Neural cell (in vitro differentiated cells): ENCODE measurements around the gene PRRX2. TPM values are rescaled to one million over a fixed set of nuclear protein-coding genes. Genes with fewer than 3 reads are reported as not detected.

Experiments
- H2AFZ ChIP-seq: fragments of 200-600, 300-800 bp; sonication (generic), shearing (Covaris generic); 2 replicates; pipeline ENCODE4 v1.6.0; 2014; ENCODE audit warnings: low read depth, mild to moderate bottlenecking, antibody characterized with exemption, low read length, moderate library complexity
- H3F3A ChIP-seq: fragments of 200-600 bp; shearing (Covaris generic); 2 replicates; pipeline ENCODE4 v1.6.1; 2016; ENCODE audit warnings: mild to moderate bottlenecking, moderate library complexity, mixed read lengths, antibody characterized with exemption, low read length; ENCODE audit not compliant: insufficient read depth, poor library complexity, severe bottlenecking
- H3K27ac ChIP-seq: fragments of 200-600, 300-800 bp; sonication (generic), shearing (Covaris generic); 2 replicates; pipeline ENCODE4 v1.5.1; 2014; ENCODE audit warnings: mild to moderate bottlenecking, low read length, moderate library complexity
- H3K27me3 ChIP-seq: fragments of 300-800, 200-600 bp; sonication (generic), shearing (Covaris generic); 2 replicates; pipeline ENCODE4 v1.6.0; 2014; ENCODE audit warnings: mild to moderate bottlenecking, low read depth, low read length, moderate library complexity; ENCODE audit not compliant: insufficient read depth
- H3K36me3 ChIP-seq: fragments of 300-800, 200-600 bp; sonication (generic), shearing (Covaris generic); 2 replicates; pipeline ENCODE4 v1.5.1; 2014; ENCODE audit warnings: mild to moderate bottlenecking, antibody characterized with exemption, low read length, moderate library complexity; ENCODE audit not compliant: insufficient read depth
- H3K4me2 ChIP-seq: fragments of 300-800, 200-600 bp; sonication (generic), shearing (Covaris generic); 2 replicates; pipeline ENCODE4 v1.6.0; 2014; ENCODE audit warnings: mild to moderate bottlenecking, low read length
- H3K4me3 ChIP-seq: fragments of 300-800, 200-600 bp; sonication (generic), shearing (Covaris generic); 2 replicates; pipeline ENCODE4 v1.5.1; 2014; ENCODE audit warnings: mild to moderate bottlenecking, low read length, moderate library complexity
- H3K79me2 ChIP-seq: fragments of 200-600 bp; shearing (Covaris generic); replicated peaks from 2 replicates; pipeline ENCODE4 v1.6.0; 2014; ENCODE audit warnings: mild to moderate bottlenecking, low read length, moderate library complexity; ENCODE audit not compliant: insufficient read depth
- H3K9ac ChIP-seq: fragments of 300-800, 200-600 bp; sonication (generic), shearing (Covaris generic); 2 replicates; pipeline ENCODE4 v1.6.1; 2016; ENCODE audit warnings: mild to moderate bottlenecking, low read length, mixed read lengths
- H3K9me2 ChIP-seq: fragments of 200-600 bp; shearing (Covaris generic); 2 replicates; pipeline ENCODE4 v1.6.1; 2016; ENCODE audit warnings: mild to moderate bottlenecking, low read length, mixed read lengths; ENCODE audit not compliant: insufficient read depth
- H3K9me3 ChIP-seq: fragments of 200-600, 300-800 bp; sonication (generic), shearing (Covaris generic); 2 replicates; pipeline ENCODE4 v1.6.1; 2016; ENCODE audit warnings: mild to moderate bottlenecking, mixed run types, low read length, moderate library complexity, mixed read lengths
- H4K20me1 ChIP-seq: fragments of 200-600 bp; shearing (Covaris generic); 2 replicates; pipeline ENCODE4 v1.6.1; 2016; ENCODE audit warnings: mild to moderate bottlenecking, mixed run types; ENCODE audit not compliant: insufficient read depth
- EP300 ChIP-seq: fragments of 450-650 bp; conservative IDR thresholded peaks from 2 replicates; pipeline ENCODE4 v1.6.1; 2014; ENCODE audit warnings: antibody characterized with exemption, mild to moderate bottlenecking, moderate library complexity; ENCODE audit not compliant: poor library complexity, severe bottlenecking
- EZH2 ChIP-seq: fragments of 200-600, 300-800 bp; shearing (Covaris generic), sonication (generic); IDR thresholded peaks from 2 replicates; pipeline ENCODE4 v1.6.1; 2014; ENCODE audit warnings: antibody characterized with exemption, low read length, borderline replicate concordance, mild to moderate bottlenecking; ENCODE audit not compliant: insufficient read depth, poor library complexity, severe bottlenecking
- MXI1 ChIP-seq: fragments of 450-650 bp; conservative IDR thresholded peaks from 2 replicates; pipeline ENCODE4 v1.6.1; 2014; ENCODE audit warnings: antibody characterized with exemption, mild to moderate bottlenecking; ENCODE audit not compliant: poor library complexity, severe bottlenecking
- POLR2AphosphoS5 ChIP-seq: IDR thresholded peaks from 2 replicates; pipeline ENCODE4 v1.6.1; 2012
- RAD21 ChIP-seq: fragments of 450-650 bp; conservative IDR thresholded peaks from 2 replicates; pipeline ENCODE4 v1.6.1; 2014; ENCODE audit warnings: antibody characterized with exemption, mild to moderate bottlenecking, moderate library complexity
- SMC3 ChIP-seq: fragments of 450-650 bp; conservative IDR thresholded peaks from 2 replicates; pipeline ENCODE4 v1.6.1; 2014; ENCODE audit warnings: antibody characterized with exemption, mild to moderate bottlenecking, moderate library complexity; ENCODE audit not compliant: poor library complexity
- TAF1 ChIP-seq: IDR thresholded peaks from 2 replicates; pipeline ENCODE4 v1.6.1; 2012; ENCODE audit warnings: low read depth
- polyA plus RNA-seq: library from polyadenylated mRNA; depleted of rRNA; stranded (reverse); fragments of >200 nt; gene quantifications from 2 replicates; pipeline ENCODE4 v1.2.3, GENCODE V29; 2014
- TF ChIP-seq, protein P1 (sequence below): fragments of 450-650 bp; IDR thresholded peaks from 2 replicates; pipeline ENCODE4 v1.5.1; 2014; ENCODE audit warnings: antibody characterized with exemption, mild to moderate bottlenecking, moderate library complexity; ENCODE audit not compliant: poor library complexity, severe bottlenecking
- TF ChIP-seq, protein P2 (sequence below): IDR thresholded peaks from 2 replicates; pipeline ENCODE4 v1.6.1; 2012; ENCODE audit warnings: borderline replicate concordance

PRRX2 gene
- polyA plus RNA-seq, 1 donor from 2014 or later: not detected

DNA sequence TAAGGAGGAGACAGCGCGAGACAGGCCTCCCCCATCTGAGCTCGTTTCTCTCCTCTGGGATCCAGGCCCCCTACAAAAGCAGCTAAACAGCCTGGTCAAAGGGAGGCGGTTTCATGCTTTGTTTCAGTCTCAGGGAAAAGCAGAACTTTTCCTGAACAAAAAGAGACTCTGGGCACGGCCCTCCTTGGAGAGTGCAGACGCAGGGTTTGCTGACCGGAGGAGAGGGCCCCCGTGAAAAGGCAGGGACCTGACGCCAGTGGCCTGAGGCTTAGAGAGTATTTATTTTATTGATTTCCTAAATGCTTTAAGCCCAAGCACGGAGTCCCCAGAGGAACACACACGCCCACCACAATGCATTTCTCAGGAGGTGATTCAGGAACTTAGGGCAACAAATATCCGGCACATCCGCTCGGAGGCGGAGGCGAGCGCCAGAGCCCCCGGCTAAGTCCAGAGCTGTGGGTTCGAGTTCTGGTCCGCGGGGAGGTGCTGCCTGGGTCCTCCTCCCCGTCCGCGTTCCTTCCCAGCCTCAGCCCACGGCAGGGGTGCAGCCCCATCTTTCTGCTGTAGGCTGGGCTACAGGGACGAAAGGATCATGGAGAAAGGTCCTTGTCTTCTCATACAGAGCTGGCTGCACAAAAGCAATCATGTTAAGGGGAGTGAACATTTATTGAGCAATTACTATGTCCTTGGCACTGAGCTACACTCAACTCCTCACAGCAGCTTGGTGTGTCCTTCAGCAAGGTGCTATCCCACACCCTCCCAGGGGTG, 47.4 kb downstream of the PRRX2 start:
- no peak overlapping the region for H3K9ac ChIP-seq
- no peak overlapping the region for H3K27ac ChIP-seq
- TF ChIP-seq, protein P1, sequence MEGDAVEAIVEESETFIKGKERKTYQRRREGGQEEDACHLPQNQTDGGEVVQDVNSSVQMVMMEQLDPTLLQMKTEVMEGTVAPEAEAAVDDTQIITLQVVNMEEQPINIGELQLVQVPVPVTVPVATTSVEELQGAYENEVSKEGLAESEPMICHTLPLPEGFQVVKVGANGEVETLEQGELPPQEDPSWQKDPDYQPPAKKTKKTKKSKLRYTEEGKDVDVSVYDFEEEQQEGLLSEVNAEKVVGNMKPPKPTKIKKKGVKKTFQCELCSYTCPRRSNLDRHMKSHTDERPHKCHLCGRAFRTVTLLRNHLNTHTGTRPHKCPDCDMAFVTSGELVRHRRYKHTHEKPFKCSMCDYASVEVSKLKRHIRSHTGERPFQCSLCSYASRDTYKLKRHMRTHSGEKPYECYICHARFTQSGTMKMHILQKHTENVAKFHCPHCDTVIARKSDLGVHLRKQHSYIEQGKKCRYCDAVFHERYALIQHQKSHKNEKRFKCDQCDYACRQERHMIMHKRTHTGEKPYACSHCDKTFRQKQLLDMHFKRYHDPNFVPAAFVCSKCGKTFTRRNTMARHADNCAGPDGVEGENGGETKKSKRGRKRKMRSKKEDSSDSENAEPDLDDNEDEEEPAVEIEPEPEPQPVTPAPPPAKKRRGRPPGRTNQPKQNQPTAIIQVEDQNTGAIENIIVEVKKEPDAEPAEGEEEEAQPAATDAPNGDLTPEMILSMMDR: no peak
- no peak for TF ChIP-seq EP300
- TF ChIP-seq, protein P2, sequence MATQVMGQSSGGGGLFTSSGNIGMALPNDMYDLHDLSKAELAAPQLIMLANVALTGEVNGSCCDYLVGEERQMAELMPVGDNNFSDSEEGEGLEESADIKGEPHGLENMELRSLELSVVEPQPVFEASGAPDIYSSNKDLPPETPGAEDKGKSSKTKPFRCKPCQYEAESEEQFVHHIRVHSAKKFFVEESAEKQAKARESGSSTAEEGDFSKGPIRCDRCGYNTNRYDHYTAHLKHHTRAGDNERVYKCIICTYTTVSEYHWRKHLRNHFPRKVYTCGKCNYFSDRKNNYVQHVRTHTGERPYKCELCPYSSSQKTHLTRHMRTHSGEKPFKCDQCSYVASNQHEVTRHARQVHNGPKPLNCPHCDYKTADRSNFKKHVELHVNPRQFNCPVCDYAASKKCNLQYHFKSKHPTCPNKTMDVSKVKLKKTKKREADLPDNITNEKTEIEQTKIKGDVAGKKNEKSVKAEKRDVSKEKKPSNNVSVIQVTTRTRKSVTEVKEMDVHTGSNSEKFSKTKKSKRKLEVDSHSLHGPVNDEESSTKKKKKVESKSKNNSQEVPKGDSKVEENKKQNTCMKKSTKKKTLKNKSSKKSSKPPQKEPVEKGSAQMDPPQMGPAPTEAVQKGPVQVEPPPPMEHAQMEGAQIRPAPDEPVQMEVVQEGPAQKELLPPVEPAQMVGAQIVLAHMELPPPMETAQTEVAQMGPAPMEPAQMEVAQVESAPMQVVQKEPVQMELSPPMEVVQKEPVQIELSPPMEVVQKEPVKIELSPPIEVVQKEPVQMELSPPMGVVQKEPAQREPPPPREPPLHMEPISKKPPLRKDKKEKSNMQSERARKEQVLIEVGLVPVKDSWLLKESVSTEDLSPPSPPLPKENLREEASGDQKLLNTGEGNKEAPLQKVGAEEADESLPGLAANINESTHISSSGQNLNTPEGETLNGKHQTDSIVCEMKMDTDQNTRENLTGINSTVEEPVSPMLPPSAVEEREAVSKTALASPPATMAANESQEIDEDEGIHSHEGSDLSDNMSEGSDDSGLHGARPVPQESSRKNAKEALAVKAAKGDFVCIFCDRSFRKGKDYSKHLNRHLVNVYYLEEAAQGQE: no peak
- TF ChIP-seq MXI1: no peak
- no peak for TF ChIP-seq TAF1
- no peak for TF ChIP-seq SMC3
- no peak for TF ChIP-seq RAD21
- TF ChIP-seq POLR2AphosphoS5: no peak
- TF ChIP-seq EZH2: no peak
- no peaks in the 10 kb centered on the region for H4K20me1 ChIP-seq
- H3K79me2 ChIP-seq: no peaks in the 10 kb centered on the region
- no peak overlapping the region for H3K4me2 ChIP-seq
- no peaks in the 10 kb centered on the region for H3K9me2 ChIP-seq
- H3F3A ChIP-seq: no peaks in the 10 kb centered on the region
- H3K36me3 ChIP-seq: no peaks in the 10 kb centered on the region
- no peak overlapping the region for H2AFZ ChIP-seq
- no peaks in the 10 kb centered on the region for H3K9me3 ChIP-seq
- H3K4me3 ChIP-seq: no peak overlapping the region
- no peaks in the 10 kb centered on the region for H3K27me3 ChIP-seq

DNA sequence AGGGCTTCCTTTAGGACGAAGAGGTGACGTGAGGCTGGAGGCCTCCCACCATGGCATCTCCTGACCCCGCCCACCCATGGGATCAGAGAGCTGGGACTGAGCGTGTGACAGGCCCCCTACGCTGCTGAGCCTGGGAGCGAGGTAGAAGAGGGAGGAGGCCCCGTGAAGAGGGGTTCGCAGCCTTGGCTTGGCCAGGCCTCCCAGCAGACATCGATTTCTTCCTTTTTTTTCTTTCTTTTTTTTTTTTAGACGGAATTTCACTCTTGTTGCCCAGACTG, 47.9 kb downstream of the PRRX2 start:
- H3K36me3 ChIP-seq: no peaks in the 10 kb centered on the region
- no peak overlapping the region for H3K4me3 ChIP-seq
- H3K79me2 ChIP-seq: no peaks in the 10 kb centered on the region
- H4K20me1 ChIP-seq: no peaks in the 10 kb centered on the region
- no peak overlapping the region for H2AFZ ChIP-seq
- H3K27me3 ChIP-seq: no peaks in the 10 kb centered on the region
- H3K9me2 ChIP-seq: no peaks in the 10 kb centered on the region
- no peak overlapping the region for H3K27ac ChIP-seq
- H3K9ac ChIP-seq: no peak overlapping the region
- TF ChIP-seq, protein P1: no peak
- TF ChIP-seq TAF1: no peak
- no peak for TF ChIP-seq SMC3
- TF ChIP-seq EZH2: no peak
- TF ChIP-seq, protein P2: no peak
- no peak for TF ChIP-seq EP300
- no peak for TF ChIP-seq RAD21
- no peak for TF ChIP-seq POLR2AphosphoS5
- TF ChIP-seq MXI1: no peak
- H3K4me2 ChIP-seq: no peak overlapping the region
- no peaks in the 10 kb centered on the region for H3K9me3 ChIP-seq
- H3F3A ChIP-seq: no peaks in the 10 kb centered on the region
